HG02943 (cell line): ENCODE results near the gene RBM33.
A peak's percentile ranks its signal among the peaks of the same experiment; 100 is the strongest.

ENCODE experiments used
- ATAC-seq: cut with Tn5 transposase; IDR thresholded peaks from one replicate; pipeline ENCODE4 v1.9.1; 2021; ENCODE audit warnings: mild to moderate bottlenecking, low read depth, moderate library complexity; ENCODE audit not compliant: unreplicated experiment

Gene RBM33

DNA sequence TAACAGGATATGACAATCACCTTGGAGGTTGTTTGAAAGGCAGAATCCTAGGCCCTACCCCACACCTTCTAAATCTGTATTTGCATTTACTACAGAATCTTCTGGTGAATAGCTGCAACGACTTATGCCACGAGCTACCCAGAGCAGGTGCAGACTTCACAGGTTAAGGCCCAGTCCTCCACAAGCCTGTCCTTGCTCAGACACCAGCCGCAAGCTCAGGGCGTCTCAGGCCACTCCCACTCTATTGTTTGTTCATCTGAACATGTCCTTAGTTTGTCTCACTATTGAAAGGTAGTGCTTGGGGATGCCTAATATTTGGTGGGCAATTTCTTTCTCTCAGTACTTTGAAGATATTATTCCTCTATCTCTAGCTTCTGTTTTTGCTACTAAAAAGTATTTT is 18.9 kb upstream of the RBM33 start:
- no peak for ATAC-seq

DNA sequence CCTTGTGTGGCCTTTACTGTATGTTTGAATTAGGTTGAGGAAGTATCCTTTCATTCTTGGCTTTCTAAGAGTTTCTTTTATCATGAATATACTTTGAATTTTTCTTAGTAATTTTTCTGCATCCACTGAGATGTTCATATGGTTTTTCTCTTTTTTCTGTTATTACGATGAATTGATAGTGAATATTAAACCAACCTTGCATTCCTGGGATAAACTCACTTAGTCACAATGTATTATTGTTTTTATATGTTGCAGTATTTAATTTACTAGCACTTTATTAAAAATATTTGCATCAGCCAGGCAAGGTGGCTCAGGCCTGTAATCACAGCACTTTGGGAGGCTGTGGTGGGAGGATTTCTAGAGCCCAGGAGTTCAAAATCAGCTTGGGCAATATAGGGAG is 15.3 kb upstream of the RBM33 start:
- no peak for ATAC-seq

DNA sequence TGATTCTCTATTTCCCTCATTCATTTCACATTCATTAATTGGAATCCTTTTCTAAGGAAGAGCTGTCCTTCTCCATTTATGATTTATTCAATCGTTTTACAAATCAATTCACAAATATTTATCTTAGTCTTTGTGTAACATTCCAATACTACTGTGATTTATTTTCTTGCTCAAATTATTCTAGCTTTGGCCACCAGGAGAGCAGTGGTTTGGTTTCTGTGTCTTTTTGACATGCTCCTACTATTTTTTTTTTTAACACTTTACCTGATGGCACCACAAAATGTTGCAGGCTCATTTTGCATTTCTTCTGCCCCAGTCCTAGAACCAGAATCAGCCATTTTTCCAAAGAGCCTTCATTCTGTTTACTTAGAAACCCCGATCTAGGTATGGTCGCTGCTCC is 13.3 kb upstream of the RBM33 start:
- no peak for ATAC-seq

DNA sequence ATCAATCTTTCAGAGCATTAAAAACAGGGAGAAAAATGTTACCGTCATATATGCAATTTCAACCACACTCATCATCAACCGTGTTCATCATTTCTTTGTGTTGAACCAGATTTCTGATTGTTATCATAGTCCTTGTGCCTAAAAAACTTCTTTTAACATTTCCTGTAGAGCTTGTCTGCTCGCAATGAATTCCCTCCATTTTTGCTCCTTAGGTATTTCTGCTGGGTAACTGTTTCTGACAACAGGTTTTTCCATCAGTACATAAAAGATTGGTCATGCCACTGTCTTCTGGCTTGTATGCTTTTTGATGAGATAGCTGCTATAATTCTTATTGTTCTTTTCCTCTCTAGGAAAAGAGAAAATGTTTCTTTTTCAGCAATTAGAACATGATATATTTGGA is 8.6 kb upstream of the RBM33 start:
- no peak for ATAC-seq

DNA sequence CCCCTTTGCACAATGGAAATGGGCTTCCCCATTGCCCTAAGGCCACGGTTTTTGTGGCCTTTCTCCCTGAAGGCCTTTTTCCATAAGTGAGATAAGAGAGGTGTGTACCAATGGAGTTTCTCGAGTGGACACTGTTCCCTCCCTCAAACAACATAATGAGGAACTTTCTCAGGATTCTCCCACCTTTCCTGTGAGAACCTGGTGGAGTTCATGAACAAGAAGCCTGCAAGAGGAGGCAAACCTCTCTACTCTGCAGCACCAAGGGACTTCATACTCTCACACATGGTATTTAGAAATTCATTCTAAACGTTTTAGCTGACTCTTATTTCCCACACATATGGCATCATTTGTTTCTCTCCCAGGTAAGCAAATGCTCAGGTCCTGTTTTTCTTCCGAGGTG is 7.3 kb upstream of the RBM33 start:
- ATAC-seq = no peak

DNA sequence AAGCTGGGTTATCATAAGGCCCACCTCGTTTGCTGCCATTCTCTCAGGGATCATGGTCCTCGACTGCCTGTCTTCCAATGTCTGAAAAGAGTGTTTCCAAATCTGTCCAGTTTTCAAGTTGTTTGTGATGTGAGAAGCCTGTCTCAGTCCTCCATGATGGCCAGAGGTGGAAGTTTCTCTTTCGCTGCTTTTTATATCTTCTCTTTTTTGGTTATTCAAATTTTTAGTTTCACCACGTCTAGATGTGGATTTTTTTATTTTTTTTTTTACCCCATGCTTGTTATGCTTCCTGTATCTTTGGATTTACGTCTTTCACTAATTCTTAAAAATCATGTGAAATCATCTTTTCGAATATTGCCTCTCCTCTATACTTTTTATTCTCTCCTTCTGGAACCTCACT is 6.1 kb upstream of the RBM33 start:
- no peak for ATAC-seq

DNA sequence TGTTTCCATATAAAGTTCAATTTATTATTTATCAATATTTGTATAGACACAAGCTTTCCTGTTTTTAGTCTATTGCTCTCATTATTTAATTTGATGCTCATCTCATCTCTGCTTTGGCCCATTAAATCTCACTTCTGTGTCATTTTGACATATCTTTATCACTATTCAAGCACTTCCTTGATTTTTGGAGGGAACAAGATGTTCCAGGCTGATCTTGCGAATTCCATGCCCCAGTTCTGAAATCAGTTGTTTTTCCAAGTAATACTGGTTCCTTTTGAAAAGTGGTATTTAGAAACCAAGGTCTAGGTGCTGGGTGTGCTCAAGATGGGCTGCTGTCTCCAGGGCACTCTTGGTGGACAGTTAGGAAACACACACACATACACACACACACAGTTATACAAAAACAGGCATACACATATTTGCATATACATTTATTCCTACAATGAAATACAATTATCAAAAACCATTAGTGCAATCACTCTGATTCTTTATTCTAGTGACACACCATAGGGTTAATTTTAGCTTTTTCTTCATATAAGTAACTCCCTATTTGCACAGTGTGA is 4.4 kb upstream of the RBM33 start:
- ATAC-seq = no peak

DNA sequence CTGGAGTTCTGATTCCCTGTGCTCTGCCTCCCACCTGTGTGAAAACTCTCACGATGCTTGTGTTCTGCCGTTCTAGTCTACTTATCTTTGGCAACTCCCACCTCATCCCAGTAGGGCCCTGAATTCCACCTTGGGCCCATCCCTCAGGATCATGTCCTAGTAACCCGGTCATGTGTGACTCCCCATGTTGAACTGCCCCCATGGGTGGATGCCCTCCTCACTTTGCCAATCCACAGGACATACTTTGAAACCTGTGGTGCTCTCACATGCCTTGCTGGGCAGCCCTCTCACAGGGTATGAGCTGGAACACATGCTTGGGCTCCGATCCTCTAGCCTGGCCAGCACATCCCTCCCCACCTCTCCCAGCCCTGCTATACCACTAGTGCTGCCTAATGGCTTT is 3.8 kb upstream of the RBM33 start:
- ATAC-seq = no peak

DNA sequence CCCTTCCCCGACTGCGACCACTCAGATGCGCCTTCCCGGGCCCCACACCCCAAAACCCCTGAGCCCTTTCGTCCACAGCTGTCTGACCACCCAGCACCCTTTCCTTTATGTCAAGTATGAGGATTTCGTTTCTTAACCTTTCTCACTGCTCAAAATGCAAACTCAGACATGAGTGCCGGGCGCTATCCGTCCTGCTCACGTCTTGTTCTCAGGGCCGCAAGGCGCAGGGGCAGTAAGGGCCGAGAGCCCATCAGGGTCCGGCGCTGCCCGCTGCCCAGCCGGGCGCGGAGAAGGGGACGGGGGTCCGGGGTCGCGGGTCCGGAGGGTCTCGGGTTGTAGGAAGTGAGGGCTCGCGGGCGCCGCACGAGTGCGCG is 670 bp upstream of the RBM33 start:
- ATAC-seq = peak; percentile 8

DNA sequence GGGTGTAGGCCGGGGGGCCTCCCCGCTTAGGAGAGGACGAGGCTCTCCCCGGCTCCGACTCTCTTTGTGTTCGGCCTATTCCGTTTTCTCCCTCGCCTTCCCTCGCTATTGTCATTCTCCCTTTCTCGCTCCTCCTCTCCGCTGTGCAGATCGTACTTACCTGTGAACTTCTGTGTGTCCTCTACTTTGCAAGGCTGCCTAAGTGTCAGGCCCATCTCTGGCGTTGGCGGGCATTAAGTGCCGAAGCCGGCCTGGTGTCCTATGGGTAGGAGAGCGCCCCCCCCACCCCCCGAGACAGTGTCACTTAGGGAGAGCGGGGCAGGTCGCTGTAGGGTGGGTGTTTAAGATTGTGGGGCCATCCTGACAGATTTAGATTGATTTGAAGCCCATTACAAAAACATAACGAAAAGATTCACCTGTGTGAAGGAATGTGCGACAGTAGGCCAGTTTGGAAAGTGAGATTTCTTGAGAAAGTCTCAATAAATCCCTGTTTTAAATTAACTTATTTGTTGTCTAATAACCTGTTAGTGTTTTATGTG is 579 bp downstream of the RBM33 start:
- ATAC-seq = peak; percentile 33

DNA sequence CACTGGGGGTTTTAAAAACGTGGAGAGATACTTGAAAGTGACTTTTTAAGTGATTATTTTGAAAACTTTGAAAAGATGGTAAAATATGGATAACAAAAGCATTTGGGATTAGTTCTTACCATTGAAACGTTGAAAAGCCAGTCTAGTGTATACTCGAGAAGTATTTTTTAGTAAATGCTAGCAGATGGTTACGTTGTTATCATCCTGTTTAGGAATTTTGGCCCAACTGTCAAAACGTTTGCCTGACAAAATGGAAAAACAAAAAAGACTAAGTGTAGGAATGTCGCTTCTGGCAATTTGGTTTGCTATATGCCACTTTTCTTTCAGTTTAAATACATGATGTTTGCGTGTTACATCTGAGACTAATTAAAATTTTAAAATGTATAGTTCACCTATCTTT is 1.2 kb downstream of the RBM33 start:
- no peak for ATAC-seq

DNA sequence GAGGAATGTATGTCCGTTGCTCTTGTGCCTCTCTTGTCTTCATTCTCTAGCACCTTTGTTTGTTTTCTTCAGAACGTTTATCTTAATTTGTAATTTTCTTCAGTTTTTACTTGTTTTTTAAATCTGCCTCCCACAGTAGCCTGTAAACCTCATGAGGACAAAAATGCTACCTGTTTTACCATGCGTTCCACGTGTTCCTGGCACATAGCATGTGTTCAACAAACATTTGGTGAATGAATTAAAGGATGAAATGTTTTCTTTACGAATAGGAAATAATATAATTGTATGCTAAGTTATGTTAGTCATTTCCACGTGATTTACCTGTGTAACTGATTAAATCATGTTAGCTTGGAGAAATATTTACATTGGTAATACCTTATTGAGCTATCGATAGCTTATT is 2.2 kb downstream of the RBM33 start:
- ATAC-seq = no peak

DNA sequence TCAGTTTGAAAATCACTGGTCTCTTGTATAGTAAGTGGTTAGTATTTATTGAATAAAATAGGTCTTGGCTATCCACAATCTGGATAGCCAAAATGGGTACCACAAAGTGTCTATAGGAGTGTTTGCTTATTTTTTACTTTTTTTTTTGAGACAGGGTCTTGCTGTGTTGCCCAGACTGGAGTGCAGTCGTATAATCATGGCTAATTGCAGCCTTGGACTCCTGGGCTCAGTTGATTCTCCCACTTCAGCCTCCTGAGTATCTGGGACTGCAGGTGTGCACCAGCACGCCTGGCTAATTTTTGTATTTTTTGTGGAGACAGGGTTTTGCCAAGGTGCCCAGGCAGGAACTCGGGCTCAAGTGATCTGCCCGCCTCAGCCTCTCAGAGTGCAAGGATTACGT is 2.8 kb downstream of the RBM33 start:
- ATAC-seq = no peak

DNA sequence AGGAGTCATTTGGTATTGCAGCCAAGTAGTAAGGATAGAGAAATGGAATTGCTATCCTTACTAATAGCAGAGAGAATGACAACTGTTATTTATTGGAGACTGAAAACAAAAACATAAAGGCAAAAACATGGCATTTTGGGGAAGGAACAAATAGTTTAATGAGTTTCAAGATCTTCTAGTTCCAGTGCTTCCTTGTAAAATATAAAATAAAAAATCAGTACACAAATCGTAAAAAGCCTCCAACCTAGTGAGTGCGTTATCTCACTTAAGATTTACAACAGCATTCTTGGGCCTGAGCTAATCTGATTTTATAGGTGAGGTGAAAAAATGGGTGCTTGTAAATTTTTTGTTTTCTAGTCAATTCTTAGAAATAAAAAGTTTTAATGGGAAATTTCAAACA is 3.3 kb downstream of the RBM33 start:
- no peak for ATAC-seq

DNA sequence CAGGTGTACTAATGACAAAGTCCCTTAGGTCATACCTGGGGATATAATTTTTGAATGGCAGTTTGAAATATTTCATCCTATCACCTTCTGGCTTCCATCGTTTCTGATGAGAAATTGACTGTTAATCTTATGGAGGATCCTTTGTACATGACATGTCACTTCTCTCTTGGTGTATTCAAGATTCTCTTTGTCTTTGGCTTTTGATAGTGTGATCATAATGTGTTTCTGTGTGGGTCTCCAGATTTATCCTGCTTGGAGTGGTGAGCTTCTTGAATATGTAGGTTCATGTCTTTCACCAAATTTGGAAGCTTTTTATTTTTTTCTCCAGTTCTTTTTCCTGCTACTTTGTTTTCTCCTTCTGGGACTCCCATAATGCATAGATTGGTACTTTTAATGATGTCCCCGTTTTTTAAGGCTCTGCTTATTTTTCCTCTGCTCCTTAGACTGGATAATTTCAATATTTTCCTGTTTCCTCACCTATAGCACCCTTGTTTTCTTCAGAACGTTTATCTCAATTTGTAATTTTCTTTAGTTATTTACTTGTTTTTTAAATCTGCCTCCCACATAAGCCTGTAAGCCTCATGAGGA is 4.4 kb downstream of the RBM33 start:
- no peak for ATAC-seq

DNA sequence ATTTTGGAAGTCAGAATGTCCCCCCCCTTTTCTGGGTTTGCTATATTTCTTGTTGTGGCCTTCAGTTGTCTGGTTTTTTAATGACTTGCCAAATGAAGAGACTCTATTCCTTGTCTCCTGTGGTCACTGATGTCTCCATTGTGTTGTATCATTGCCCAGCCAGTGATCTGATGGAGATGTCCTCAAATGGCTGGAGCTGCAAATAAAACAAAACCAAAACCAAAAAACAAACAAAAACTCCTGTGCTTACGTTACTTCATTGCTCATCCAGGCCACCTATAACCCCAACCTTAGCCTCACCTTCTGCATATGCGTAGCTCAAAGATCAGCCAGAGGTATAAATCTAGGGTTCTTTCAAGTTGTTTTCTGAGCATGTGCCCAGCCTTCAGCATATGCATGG is 5.1 kb downstream of the RBM33 start:
- no peak for ATAC-seq

DNA sequence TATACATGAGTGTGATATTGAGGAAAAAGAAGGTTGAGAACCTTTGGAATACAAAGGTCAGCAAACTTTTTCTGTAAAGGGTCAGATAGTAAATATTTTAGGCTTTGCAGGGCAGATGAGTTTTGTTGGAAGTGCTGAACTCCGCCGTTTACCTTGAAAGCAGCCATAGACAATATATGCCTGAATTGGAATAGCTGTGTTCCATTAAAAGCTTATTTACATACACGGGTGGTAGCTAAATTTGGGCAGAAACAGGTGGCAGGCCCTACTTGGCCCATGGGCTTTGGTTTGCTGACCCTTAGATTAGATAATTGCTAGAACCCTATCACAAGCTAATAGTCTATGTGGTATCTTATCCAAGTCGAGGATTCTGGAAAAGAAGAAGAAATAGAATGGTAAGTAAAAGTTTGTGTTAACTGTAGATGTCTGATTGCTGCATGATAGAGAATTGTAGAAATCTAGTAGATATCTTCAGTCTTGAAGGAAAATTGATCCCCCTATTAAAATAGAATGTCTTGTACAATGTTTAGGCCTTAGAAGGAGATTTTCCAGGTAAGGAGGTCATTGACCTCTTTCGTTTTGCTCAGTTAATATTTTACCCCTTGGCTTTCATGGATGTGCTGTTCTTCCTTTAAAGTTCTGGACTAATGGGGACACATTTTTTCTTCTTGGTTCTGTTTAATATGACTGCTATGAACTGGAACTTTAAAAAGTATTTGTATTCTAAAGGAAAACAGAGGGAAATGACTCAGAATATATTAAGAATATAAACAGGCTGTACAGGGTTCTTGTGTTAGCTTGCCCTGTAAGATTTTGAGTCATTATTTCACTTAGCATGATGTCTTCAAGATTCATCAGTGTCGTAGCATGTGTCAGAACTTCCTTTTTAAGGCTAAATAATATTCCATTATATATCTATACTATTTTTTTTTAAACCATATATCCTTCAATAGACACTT is 8.0 kb downstream of the RBM33 start:
- no peak for ATAC-seq

DNA sequence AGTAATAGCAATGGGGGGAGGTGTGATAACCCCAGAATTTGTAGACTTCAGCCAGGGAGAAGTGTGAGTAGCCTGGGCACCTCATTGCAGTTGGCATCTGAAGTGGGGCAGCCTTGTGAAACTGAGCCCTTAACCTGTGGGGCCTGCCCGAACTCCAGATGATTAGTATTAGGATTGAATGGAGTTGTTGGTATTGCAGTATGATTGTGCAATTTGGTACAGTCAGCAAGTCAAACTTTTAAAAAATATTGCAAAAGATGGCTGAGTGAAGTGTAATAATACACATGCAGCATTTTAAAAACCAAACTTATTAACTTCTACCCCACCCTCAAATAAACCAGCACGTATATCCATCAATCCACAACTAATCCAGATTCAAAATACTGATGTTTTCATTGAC is 9.3 kb downstream of the RBM33 start:
- no peak for ATAC-seq

DNA sequence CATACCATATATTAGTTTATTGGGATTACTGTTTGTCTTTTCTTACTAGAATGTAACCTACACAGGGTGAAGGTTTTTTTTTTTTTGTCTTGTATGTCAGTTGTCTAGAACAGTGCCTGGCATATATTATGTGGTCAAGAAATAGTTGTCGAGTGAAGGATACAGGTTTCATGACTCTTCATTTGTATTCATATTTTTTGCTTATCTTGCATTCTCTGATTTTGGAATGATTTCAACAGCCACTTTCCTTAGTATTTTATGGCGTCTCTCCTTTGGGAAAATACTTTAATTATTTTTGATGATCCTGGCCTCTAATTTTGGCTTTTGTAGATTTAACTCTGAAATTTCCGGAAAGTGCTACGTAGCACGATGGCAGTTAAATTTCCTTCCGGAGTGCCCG is 12.4 kb downstream of the RBM33 start:
- ATAC-seq = no peak

DNA sequence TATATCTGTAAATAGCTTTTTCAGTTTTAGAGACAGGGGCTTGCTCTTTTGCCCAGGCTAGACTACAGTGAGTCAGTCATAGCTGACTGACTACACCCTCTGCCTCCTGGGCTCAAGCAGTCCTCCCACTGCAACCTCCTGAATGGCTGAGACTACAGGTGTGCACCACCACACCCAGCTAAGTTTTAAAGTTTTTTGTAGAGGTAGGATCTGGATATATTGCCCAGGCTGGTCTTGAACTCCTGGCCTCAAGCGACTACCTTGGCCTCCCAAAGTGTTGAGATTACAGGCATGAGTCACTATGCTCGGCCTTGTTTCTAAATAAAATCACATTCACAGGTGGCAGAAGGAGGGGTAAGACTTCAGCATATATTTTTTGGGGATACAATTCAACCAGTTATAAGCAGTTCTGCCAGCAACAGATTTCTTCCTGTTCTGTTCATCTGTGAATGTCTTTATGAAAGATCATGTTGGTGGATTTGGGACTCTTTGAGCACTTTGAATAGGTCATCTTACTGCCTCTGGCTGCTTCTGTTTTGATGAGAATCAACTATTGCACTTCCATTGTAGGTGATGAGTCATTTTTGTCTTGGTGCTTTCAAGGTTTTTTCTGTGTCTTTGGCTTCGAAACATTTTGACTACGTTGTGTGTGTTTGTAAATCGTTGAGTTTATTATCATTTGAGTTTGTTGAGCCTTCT is 15.7 kb downstream of the RBM33 start:
- peak; percentile 64 for ATAC-seq

DNA sequence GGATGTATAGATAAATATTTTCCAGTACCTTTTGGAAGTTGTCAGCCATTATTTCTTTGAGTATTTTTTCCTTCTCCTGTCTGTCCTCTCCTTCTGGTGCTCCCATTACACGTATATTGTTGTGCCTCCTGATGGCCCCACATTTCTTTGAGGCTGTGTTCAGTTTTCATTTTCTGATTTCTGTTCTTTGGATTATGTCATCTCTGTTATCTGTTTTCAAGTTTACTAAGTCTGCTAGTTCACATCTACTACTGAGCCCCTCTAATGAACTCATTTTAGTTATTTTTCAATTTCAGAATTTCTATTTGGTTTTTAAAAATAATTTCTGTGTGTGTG is 16.3 kb downstream of the RBM33 start:
- ATAC-seq = peak; percentile 56
